Right lobe of liver (tissue), 4 donors: ENCODE results near the gene IGF1R.

Experiments used
- POLR2A ChIP-seq: fragments of 450-650 bp; IDR thresholded peaks from one replicate; pipeline ENCODE4 v1.6.1; 2017; ENCODE audit warnings: antibody characterized with exemption, mild to moderate bottlenecking
- TF ChIP-seq, protein P1 (sequence below), 4 donors: fragments of 200-600 bp in 3 of 4; fragments of 450-650 bp in 1 of 4; IDR thresholded peaks; one replicate each; pipeline versions ENCODE4 v1.5.1 to v1.8.0; 2016 to 2022; ENCODE audit warnings: antibody characterized with exemption in 4 of 4, mild to moderate bottlenecking in 2 of 4
- donor health status: DM: no; HTN: no; CAD: no.
- donor health status: DM: no; HTN: no; CAD: no.
- donor health status: DM: no; HTN: yes; CAD: no.

GRCh38 chr15:98881526-98882520 lies 233.5 kb downstream of the IGF1R start:
- TF ChIP-seq, protein P1, sequence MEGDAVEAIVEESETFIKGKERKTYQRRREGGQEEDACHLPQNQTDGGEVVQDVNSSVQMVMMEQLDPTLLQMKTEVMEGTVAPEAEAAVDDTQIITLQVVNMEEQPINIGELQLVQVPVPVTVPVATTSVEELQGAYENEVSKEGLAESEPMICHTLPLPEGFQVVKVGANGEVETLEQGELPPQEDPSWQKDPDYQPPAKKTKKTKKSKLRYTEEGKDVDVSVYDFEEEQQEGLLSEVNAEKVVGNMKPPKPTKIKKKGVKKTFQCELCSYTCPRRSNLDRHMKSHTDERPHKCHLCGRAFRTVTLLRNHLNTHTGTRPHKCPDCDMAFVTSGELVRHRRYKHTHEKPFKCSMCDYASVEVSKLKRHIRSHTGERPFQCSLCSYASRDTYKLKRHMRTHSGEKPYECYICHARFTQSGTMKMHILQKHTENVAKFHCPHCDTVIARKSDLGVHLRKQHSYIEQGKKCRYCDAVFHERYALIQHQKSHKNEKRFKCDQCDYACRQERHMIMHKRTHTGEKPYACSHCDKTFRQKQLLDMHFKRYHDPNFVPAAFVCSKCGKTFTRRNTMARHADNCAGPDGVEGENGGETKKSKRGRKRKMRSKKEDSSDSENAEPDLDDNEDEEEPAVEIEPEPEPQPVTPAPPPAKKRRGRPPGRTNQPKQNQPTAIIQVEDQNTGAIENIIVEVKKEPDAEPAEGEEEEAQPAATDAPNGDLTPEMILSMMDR (IDR thresholded peaks at IDR 0.05), result peak; percentile 46 to 65 (median 56)
- TF ChIP-seq POLR2A, result no peak
